NB4 (cell line): Measurements from ENCODE around the gene AFMID.

ENCODE experiments used
- CTCF ChIP-seq: IDR thresholded peaks from one replicate; pipeline ENCODE4 v1.5.1; 2012; ENCODE audit warnings: low read depth, low read length
- MAX ChIP-seq: IDR thresholded peaks from 2 replicates; pipeline ENCODE4 v1.6.1; 2011; ENCODE audit warnings: low read depth, low read length
- MYC ChIP-seq: IDR thresholded peaks from 2 replicates; pipeline ENCODE4 v1.6.1; 2011; ENCODE audit warnings: low read depth, low read length

GRCh38 chr17:78256707-78257591 is 69.8 kb downstream of the AFMID start:
- TF ChIP-seq CTCF (no peak), MYC (no peak), MAX (no peak)
